ENCODE measurements around the gene UBL4A. TPM values are rescaled to one million over a fixed set of nuclear protein-coding genes. Genes with fewer than 3 reads are reported as not detected.

The UBL4A gene
- polyA plus RNA-seq, 1 donor (not counting 4 experiments of a cell fraction or from before 2014, with no cell fraction given): 15.2 TPM

- DNase-seq (ENCODE audit: low read depth, low spot score) (no peak), FAIRE-seq (no peak)
- TF ChIP-seq EZH2 (IDR thresholded peaks at IDR 0.05; ENCODE audit: low read length) (no peak), CTCF (optimal IDR thresholded peaks at IDR 0.05 in 1 of 3, IDR thresholded peaks at IDR 0.05 in 1 of 3, conservative IDR thresholded peaks at IDR 0.05 in 1 of 3; ENCODE audit: extremely low read depth in 1 of 3, insufficient read depth in 2 of 3, low read length in 3 of 3) (no peak)
- no peaks in the 10 kb centered on the region for H3K27me3 ChIP-seq (ENCODE audit: control insufficient read depth, extremely low read depth, insufficient read depth, low read length)
- H3K27ac ChIP-seq (ENCODE audit: control insufficient read depth, insufficient read depth, low read length): no peak overlapping the region
- no peaks in the 10 kb centered on the region for H4K20me1 ChIP-seq (ENCODE audit: control insufficient read depth, extremely low read depth, insufficient read depth, low read length)
- H2AFZ ChIP-seq (ENCODE audit: control insufficient read depth, low read length): no peak overlapping the region
- no peaks in the 10 kb centered on the region for H3K79me2 ChIP-seq (ENCODE audit: control insufficient read depth, insufficient read depth, low read length)
- H3K9me1 ChIP-seq (ENCODE audit: control insufficient read depth, extremely low read depth, insufficient read depth, low read length): no peaks in the 10 kb centered on the region
- dilution Hi-C loops (cut with MboI; ENCODE audit: extremely low pct_ligation_motif_present, low sequenced_read_pairs): no loop called here
- H3K36me3 ChIP-seq (ENCODE audit: control insufficient read depth in 2 of 2, extremely low read depth in 1 of 2, insufficient read depth in 2 of 2, low read length in 2 of 2): peaks cover 0 to under 1% of the 10 kb centered on the region in 2 experiments
- H3K4me1 ChIP-seq (ENCODE audit: control insufficient read depth, extremely low read depth, insufficient read depth, low read length): no peaks in the 10 kb centered on the region
- no peak overlapping the region for H3K9ac ChIP-seq (ENCODE audit: control insufficient read depth, extremely low read depth, insufficient read depth, low read length)
- no peak overlapping the region for H3K4me2 ChIP-seq (ENCODE audit: control insufficient read depth, extremely low read depth, insufficient read depth, low read depth, low read length)
- H3K9me3 ChIP-seq (ENCODE audit: control insufficient read depth, low read depth, low read length): no peaks in the 10 kb centered on the region
- no peak overlapping the region for H3K4me3 ChIP-seq (ENCODE audit: control insufficient read depth in 2 of 3, extremely low read depth in 1 of 3, insufficient read depth in 2 of 3, low read depth in 1 of 3, low read length in 3 of 3)
Measured at GRCh38 chrX:154476821-154477220, 9.6 kb downstream of the UBL4A start.

GRCh38 chrX:154473683-154474082 is 12.7 kb downstream of the UBL4A start:
- Histone ChIP-seq H3K9me1 (ENCODE audit: control insufficient read depth, extremely low read depth, insufficient read depth, low read length) (no peaks in the 10 kb centered on the region), H3K9me3 (ENCODE audit: control insufficient read depth, low read depth, low read length) (peaks cover 2% of the 10 kb centered on the region), H3K4me1 (ENCODE audit: control insufficient read depth, extremely low read depth, insufficient read depth, low read length) (no peaks in the 10 kb centered on the region), H2AFZ (ENCODE audit: control insufficient read depth, low read length) (no peak overlapping the region), H4K20me1 (ENCODE audit: control insufficient read depth, extremely low read depth, insufficient read depth, low read length) (no peaks in the 10 kb centered on the region), H3K9ac (ENCODE audit: control insufficient read depth, extremely low read depth, insufficient read depth, low read length) (no peak overlapping the region), H3K4me3 (ENCODE audit: control insufficient read depth in 2 of 3, extremely low read depth in 1 of 3, insufficient read depth in 2 of 3, low read depth in 1 of 3, low read length in 3 of 3) (no peak overlapping the region), H3K4me2 (ENCODE audit: control insufficient read depth, extremely low read depth, insufficient read depth, low read depth, low read length) (no peak overlapping the region), H3K27ac (ENCODE audit: control insufficient read depth, insufficient read depth, low read length) (no peak overlapping the region), H3K27me3 (ENCODE audit: control insufficient read depth, extremely low read depth, insufficient read depth, low read length) (no peaks in the 10 kb centered on the region), H3K36me3 (ENCODE audit: control insufficient read depth in 2 of 2, extremely low read depth in 1 of 2, insufficient read depth in 2 of 2, low read length in 2 of 2) (peaks cover 0 to 5% of the 10 kb centered on the region in 2 experiments), H3K79me2 (ENCODE audit: control insufficient read depth, insufficient read depth, low read length) (no peaks in the 10 kb centered on the region)
- TF ChIP-seq EZH2 (IDR thresholded peaks at IDR 0.05; ENCODE audit: low read length) (no peak), CTCF (optimal IDR thresholded peaks at IDR 0.05 in 1 of 3, IDR thresholded peaks at IDR 0.05 in 1 of 3, conservative IDR thresholded peaks at IDR 0.05 in 1 of 3; ENCODE audit: extremely low read depth in 1 of 3, insufficient read depth in 2 of 3, low read length in 3 of 3) (no peak)
- dilution Hi-C loops (cut with MboI; ENCODE audit: extremely low pct_ligation_motif_present, low sequenced_read_pairs): no loop called here
- DNase-seq (ENCODE audit: low read depth, low spot score) (no peak), FAIRE-seq (no peak)

Measured in keratinocyte (primary cell).